OCI-LY3 (cell line): ENCODE data around the gene AKIRIN1.

ENCODE experiments used
- EZH2phosphoT487 ChIP-seq: fragments of 200-600 bp; shearing (Covaris generic); IDR thresholded peaks from 2 replicates; pipeline ENCODE4 v1.6.1; 2018; ENCODE audit warnings: antibody characterized with exemption, mixed run types, low read depth
- TF ChIP-seq, protein P1 (sequence below): fragments of 200-600, 300-600 bp; sonication (generic); IDR thresholded peaks from 2 replicates; pipeline ENCODE4 v1.5.1; 2014; ENCODE audit warnings: antibody characterized with exemption, low read length, low read depth

- TF ChIP-seq, protein P1, sequence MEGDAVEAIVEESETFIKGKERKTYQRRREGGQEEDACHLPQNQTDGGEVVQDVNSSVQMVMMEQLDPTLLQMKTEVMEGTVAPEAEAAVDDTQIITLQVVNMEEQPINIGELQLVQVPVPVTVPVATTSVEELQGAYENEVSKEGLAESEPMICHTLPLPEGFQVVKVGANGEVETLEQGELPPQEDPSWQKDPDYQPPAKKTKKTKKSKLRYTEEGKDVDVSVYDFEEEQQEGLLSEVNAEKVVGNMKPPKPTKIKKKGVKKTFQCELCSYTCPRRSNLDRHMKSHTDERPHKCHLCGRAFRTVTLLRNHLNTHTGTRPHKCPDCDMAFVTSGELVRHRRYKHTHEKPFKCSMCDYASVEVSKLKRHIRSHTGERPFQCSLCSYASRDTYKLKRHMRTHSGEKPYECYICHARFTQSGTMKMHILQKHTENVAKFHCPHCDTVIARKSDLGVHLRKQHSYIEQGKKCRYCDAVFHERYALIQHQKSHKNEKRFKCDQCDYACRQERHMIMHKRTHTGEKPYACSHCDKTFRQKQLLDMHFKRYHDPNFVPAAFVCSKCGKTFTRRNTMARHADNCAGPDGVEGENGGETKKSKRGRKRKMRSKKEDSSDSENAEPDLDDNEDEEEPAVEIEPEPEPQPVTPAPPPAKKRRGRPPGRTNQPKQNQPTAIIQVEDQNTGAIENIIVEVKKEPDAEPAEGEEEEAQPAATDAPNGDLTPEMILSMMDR: no peak
- no peak for TF ChIP-seq EZH2phosphoT487
Measured at GRCh38 chr1:39003281-39003680, 12.2 kb downstream of the AKIRIN1 start.
